Activated CD8-positive, alpha-beta memory T cell treated with anti-CD3 and anti-CD28 coated beads, Interleukin-2, amount 50 U/mL, for 24 hours (primary cell): Measurements from ENCODE around the gene CLTB.

ENCODE experiments used
- DNase-seq: peaks from one replicate; pipeline ENCODE4 v3.0.0-alpha.2; 2020; ENCODE audit errors: extremely low read depth

Gene CLTB

DNA sequence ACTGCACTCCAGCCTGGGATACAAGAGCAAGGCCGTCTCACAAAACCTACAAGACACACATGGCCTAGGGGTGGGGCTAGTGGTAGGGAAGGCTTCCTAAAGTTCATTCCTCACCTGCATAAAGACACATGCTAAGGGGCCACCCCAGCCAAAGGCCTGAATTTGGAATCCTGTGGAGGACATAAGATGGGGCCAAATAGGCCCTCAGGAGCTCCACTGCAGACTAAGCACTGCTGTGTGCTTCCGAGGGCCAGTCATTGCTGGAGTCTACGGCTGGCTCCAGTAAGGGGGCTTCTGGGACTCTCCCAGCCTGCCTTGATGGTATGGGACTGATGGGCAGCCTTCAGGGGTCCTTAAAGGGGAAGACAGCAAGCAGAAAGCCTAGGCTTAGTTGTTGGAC is 33.6 kb downstream of the CLTB start:
- no peak for DNase-seq

DNA sequence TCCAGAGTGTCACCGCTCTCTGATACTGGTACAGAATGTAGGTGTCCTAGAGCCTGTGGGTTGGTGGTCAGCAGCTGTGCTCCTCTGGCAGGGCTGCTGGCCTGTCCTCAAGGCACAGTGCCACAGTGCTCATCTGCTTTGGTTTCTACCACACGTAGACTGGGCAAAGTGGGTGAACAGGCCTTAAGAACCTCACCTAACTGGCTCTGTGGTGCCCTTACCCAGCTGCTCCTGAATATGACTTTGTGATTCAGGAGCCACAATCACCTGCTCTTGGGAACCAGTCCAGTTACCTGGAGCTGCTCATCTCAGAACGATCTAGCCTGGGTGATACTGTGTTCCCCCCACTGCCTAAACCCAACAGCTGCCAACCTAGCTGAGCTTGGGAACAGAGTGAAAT is 34.4 kb downstream of the CLTB start:
- DNase-seq: no peak

DNA sequence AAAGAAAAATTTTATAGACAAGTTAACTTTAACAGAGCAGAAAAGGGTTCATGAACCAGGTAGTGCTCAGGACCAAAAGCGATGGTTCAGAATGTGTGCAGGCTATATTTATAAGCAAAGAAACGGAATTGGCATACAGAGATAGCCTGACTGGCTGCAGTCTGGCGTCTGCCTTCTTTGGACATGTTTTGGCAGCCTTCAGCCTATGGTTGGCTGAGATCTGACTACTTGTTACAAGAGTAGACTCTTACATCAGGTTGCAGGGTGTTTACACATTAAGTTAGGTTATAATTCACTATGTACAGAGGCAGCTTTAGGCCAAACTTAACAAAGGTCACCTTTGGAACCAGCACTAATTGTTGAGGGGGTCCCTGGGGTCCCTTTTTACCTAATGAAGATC is 34.9 kb downstream of the CLTB start:
- no peak for DNase-seq

DNA sequence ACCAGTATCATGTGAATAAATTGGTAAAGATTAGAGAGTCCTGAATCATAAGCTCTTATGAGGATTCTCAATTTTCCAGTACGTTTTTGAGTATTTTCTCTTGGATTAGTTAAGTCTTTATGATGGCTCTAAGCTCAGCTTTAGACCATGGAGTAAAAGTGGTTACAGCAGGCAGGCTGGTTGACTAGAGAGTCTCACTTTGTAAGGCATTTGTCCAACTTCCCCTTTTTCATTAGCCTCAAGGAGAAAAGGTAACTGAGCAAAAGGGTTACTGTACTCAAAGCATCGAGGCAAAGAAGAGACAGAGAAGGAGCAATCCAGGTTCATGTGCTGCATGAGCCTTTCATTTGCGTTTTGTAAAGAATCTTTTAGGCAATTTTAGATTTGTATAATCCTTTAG is 36.5 kb downstream of the CLTB start:
- no peak for DNase-seq

DNA sequence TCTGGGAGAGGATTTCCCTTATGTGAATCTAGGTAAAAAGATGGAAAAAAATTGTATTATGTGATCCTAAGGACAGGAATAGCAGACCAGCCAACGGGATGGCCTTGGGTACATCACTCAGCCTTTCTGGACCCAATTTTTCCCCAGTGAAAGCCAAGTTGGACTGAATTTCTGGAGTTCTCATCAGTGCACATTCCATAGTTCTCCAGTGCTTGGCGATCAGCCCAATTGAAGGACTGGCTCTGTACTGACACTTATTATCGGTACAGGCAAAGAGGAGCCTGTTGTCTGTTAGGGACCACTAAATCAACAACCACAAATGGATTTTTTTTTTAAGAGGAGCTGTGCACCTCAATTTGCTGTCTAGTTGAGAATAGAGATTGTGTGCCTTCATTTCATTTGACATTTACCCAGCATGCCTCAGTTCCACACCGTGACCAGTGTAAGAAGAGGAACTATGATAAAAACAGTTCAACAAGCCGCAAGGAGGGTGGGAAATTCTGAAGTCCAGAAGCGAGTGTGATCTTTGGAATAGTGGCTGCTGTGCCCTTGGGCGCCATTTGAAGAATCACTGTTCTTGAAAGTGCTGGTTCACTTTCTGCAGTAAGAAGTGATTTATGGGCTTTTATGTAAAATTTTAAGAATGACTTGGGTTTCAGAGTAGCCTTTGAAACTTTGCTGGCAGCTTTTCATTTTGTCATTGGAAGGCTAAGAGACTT is 43.1 kb downstream of the CLTB start:
- no peak for DNase-seq

DNA sequence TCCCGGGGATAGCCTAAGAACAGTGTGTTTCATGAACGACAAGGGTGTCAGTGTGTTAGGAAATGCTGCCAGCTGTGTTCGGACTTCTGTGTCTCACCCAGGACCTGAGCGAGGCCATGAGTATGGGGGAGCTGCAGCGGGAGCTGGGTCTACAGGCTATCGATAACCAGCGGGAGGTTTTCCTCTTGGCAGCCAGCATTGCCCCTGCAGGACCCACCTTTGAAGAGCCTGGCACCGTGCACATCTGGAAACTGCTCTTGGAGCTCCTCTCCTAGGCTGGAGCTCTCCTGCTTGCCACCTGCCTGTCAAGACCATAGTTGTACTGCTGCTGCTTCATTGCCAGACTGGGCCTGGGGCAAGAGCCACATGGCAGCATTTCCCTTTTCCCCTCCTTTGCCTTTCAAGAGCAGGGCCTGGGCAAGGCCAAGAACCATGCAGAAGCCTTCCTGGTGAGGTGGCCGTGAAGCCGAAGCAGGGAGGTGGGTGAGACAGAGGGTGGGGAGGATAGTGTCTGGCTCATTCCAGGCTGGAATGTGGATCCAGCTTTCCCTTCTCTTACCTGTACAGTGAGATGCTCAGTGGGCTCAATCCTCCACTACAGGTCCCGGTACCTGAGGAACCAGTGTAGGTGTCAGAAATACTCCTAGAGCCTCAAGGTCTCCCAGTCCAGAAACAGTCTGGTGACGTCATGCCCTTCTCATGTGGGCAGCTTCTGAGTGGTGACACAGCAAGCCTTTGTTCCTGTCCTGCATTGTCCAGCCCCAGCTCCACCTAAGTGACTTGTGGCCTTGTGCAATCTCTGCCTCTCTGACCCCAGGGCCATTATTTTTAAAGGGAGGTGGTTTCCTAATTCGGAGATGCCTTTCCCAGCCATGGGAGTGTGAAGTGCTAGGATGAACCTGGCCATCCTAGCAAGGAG is 44.5 kb downstream of the CLTB start:
- no peak for DNase-seq

DNA sequence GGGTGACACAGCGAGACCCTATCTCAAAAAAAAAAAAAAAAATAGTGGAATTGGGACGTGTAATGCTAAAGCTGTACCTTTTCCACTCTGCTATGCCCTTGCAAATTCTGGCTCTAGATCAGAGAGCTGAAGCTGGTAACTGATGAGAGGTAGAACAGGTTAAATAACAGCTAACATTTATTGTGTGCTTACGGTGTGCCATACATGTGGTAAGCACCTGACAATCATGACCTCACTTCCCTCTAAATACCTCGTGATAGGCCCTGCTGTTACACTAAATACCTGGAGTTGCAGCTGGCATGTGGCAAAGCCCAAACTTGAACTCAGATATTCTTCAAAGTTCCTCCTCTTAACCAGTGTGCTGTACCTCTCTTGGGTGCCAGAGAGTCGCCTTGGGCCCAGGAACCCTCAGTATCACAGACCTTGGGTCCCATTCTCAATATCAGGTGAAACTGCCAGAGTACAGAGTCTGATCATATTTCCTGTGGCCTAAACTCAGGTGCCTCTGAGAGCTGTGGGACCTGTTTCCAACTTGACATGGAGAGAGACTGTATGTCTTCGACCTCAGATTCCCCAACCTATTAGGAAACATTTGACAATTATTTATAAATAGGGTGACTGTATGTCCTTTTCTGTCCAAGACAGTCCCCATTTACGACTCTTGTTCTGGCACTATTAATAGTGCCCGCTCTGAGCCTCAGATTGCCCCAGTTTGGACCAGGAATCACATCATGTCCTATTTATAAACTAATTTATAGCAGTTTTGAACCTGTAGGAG is 46.2 kb downstream of the CLTB start:
- no peak for DNase-seq

DNA sequence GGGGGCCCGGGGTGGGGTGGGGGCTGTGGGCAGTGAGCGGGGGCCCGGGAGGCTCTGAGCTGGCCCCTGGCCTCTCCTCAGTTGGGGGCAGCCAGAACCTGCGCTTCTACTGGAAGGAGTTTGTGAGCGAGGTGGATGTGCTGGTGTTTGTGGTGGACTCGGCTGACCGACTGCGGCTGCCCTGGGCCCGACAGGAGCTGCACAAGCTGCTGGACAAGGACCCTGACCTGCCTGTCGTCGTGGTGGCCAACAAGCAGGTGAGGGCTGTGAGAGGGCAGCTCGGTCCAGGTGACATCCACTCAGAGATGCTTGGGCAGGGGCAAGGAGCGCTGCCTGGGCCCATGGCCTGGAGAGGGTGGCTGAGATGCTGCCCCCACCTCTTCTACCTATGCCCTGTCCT is 47.6 kb downstream of the CLTB start:
- DNase-seq: no peak

DNA sequence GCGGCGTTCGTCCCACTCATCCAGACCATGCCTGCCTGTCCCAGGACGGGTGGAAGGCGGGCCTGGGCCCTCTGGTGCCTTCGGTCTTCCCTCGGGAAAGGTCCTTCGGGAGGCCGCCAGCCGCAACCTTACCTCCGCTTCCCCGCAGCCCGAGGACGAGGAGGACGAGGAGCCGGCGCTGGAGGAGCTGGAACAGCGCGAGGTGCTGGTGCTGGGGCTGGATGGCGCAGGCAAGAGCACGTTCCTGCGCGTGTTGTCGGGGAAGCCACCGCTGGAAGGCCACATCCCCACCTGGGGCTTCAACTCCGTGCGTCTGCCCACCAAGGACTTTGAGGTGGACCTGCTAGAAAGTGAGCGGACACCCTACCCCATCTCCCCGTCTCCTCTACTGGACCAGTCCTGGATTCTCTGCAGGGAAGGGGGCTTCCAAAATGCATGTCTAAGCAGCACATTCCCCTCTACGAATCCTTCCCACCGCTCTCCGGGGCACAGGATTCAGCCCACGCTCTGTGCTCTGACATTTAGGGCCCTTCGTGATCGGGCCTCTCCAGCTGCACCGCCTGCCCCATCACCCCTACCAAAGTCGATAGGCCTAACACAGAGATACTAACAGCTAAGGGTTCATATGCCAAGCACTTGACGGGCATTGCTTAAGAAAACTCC is 50.0 kb downstream of the CLTB start:
- no peak for DNase-seq

DNA sequence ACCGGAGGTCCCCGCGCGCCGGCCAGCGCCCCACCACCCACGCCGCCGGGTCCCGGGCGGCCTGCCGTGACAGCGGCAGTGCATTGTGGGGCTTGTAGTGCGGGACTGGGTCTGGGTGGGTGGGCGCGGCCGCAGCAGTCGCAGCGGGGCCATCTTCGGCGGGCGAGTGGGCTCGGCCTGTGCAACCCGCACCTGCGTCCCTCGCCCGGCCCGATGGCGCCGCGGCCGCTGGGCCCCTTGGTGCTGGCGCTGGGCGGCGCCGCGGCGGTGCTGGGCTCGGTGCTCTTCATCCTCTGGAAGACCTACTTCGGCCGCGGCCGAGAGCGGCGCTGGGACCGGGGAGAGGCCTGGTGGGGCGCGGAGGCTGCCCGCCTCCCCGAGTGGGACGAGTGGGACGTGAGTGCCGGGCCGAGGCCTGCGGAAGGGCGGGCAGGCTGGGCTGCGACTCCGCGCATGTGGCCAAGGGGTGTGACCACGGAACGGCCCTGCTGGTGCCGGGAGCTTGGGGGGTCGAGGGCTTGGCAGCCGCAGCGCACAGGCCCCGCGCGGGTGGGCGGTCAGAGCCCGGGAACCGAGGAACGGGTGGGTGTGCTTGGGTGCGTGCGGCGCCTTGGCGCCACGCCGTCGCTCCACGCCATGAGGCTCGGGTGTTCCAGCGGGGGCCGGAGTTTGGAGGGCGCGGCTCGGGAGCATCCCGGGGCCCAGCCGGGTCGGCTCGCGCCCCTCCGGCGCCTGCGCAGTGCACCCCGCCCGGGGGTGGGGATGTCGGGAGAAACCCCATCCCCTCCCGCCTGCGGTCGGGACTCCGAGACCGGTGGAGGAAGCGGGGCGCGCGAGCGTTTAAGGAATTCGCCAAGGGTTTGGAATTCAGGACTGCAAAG is 50.7 kb downstream of the CLTB start, which contains the start of gene ARL10:
TSS of gene ARL10 (plus strand) at position 137 of the 881 bp plus-strand sequence. CDS start at position 214, 77 bp downstream.
- DNase-seq: no peak

DNA sequence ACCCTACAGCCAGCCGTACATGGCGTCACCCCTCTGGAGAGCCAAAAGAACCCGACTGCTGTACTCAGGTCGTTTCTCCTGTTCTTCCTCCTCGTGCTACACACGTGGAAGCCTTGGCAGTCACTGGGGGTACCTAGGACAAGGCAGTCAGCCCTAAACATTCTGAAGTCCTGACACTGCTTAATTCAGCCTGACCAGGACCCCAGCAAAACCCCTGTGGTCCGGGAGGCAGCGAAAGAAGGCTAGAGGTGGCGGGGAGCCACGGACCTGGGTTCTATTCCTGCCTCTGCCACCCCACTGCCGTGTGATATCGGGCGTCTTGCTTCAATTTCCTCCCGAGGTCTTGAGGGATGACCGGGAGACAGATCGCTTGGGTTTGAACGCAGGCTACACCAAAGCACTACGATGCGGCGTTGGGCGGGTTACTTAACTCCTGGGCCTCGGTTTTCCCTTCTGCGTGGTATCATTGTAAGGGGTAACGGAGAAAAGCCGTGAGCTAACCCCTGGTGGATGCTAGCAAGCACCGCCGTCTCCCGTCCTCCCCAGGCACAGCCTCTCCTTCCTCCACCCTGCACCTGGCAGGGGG is 51.5 kb downstream of the CLTB start:
- no peak for DNase-seq

DNA sequence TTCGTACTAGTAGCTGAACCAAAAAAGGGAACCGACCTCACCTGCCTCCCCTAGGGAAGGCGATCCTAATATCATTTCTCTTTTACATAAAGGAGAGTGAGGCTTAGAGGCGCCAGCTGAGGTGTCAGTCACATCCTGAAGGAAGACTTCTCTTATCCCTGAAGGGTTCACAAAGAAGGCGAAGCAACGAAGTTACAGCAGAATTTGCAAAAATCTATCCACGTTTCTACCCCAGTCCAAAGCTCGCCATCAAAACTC is 54.2 kb downstream of the CLTB start:
- no peak for DNase-seq

DNA sequence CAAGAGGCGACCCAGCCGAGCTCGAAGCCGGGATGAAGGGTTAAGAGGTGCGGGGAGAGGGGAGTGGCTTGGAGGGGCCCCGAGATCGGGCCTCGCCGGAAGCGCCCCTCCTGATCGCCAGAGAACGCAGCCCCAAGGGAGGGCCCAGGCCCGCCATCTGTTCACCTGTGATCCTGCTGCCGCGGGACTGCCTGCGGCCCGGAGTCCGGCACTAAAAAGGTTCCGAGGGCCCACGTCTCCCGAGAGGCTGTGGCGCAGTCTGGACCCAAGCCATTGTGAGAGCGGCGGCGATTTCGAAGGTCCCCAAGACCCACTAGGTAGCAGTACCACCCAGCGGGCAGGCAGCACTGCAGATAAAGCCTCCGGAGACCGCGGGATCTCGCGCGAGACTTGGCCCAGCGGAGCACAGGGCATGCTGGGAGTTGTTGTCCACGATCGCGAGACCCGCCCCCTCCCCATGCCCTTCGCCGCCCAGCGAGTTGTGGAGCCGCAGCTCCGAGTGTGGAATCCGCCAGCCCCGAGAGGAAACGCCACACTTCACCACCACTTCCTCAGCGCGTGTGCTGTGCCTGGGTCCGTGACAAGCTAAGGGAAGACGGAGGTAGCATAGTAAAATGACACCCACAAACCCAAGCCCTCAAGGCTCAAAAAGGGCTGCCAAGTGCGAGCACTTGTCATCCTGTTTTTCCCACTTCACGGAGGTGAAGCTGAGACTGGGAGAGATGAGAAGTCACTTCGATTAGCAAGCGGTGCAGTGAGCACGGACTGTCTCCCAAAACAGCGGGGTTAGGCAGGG is 54.7 kb downstream of the CLTB start, which contains the start of gene KIAA1191:
TSS of gene KIAA1191 (minus strand) at position 328 of the 796 bp plus-strand sequence. CDS start 2,256 bp downstream, outside the sequence.
- DNase-seq: peak; percentile 87

DNA sequence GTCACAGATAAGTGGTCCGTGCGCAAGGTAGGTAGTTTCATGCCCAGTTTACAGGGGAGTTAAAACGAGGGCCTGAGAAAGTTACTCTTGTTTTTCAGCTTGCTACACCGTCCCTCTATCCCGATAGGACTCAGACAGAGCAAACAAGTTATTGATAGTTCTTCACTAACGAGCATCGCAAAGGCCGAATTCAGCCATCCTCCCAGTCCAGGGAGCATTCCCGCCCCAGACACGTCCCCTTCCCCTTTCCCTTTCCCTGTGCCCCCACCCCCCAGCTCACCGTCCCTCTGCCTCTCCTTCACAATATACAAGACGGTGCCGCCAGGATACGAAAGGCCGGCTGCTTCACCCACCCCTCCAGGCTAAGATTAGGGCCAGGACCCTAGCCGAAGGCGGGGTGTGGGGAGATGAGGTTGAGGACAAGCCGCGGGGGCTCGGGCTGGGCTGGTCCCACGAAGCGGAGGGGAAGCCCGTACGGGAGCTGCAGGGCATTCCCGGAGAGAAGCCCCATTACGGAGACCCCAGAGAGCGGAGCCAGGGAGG is 55.4 kb downstream of the CLTB start:
- DNase-seq: no peak

DNA sequence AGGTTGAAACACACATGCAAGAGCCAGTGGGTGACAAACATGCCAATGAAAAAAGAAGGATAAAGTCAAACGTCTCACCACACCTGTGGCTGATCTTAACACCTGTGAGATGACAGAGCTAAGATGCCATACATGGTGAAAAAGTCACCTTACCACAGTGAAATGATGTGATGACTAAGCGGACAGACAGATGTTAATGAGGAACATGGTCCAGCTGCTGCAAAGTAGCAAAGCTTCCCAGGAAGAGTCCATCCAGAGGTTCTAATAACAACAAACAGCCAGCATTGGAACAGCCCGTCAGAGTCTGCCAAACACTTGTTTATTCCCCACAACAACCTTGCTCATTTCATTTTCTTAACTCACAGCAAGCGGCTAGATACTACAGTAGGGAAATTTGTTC is 56.7 kb downstream of the CLTB start:
- DNase-seq: no peak

DNA sequence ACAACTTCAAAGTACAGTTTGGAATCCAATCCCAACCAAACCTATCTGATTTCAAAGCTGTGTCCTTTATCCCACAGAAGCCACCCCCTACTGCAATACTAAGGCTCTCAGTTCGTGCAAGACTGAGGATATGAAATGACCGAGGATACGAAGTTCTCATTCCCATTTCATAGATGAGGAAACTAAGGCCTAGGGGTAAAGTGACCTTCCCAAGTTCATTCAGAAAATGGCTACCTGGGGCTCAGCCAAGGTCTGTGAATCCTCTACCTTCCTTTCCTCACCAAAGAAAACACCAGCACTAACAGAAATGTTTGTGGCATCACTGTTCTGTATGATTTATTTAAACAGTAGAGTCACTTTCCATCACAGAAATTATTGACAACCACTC is 60.2 kb downstream of the CLTB start:
- DNase-seq: no peak

DNA sequence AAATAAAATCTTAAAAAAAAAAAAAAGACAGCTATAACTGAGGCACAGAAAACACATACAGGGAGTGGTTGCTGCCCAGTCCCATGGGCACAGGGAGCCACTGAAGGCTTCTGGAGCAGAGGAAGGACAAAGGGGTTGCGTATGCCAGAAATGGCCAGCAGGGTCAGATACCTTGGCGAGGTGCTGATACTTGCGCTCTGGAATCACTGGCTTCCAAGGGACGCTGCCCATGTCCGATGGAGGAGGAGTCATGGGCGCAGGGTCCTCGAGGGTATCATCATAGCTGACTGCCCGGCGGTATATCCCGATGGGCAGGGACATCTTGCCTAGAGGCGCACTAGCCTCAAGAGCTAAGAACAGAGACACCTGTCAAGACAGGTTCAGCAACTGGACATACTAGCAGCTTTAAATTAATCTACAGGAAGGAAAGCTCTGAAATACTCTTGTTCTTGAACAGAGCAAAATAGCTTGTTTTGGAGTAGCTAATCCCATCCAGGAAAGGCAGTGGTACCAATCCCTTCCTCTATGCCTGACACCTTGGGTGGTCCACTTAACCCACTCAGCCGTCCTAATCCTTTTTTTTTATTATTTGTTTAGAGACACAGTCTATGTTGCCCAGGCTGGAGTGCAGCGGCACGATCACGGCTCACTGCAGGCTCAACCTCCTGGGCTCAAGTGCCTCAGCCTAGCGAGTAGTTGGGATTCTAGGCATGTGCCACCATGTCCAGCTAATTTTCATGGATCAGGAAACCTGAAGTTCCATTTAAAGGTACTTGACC is 60.8 kb downstream of the CLTB start:
- DNase-seq: no peak

DNA sequence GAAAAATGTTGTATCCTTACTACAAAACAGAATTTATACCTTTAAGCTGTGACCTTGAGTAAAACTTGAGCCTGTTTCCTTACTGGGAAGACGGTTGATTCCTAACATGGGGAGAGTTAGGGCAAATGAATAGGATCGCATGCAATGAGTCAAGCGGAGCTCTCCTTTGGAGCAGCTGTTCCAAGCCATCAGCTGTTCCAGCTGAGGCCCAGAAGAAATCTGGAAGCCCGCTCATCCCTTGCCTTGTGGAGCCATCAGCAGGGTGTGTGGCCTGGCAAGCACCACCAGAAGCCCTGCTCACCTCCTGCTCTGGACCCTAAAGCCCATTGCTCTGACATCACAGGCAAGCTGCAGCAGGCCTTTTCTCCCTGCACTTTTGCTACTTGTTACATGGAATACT is 62.8 kb downstream of the CLTB start:
- no peak for DNase-seq
